ENCODE measurements around the gene MAPKAPK3. TPM values are rescaled to one million over a fixed set of nuclear protein-coding genes. Genes with fewer than 3 reads are reported as not detected.

Gene MAPKAPK3
- total and polyA plus RNA-seq, 9 donors = 15.8 to 44.7 (median 29.3) TPM

DNA sequence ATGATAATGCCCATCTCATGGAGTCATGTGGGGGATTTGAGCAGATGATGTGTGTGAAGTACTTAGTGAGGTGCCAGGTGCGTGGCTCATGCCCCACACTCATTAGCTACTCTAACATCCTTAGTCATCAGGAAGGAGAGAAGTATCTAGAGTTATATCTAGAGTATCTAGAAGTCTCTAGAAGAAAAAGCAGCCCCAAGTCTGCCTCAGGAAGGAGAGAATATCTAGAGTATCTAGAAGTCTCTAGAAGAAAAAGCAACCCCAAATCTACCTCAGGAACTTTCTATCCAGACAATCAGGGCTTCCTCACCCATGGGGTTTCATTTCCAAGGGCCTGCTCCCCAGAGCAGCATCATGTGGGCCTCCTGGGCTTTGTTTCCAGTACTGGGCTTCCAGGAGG, 33.1 kb downstream of the MAPKAPK3 start:
- intact Hi-C loops (cut with DNase I) = no loop called here
- DNase-seq = no peak
- no peak for TF ChIP-seq POLR2A (IDR thresholded peaks at IDR 0.05)
- TF ChIP-seq EP300 (IDR thresholded peaks at IDR 0.05) = no peak
- no peak for TF ChIP-seq CTCF (IDR thresholded peaks at IDR 0.05)
- WGBS, 3 donors = 88 to 100% (median 96%) methylated on average over 1 of the region's 1 CpG
- Histone ChIP-seq H3K27me3 (no peaks in the 10 kb centered on the region), H3K4me1 (ENCODE audit: insufficient read depth) (peaks cover 4% of the 10 kb centered on the region), H3K4me3 (no peak overlapping the region), H3K27ac (no peak overlapping the region), H3K36me3 (no peaks in the 10 kb centered on the region), H3K9me3 (no peaks in the 10 kb centered on the region)

DNA sequence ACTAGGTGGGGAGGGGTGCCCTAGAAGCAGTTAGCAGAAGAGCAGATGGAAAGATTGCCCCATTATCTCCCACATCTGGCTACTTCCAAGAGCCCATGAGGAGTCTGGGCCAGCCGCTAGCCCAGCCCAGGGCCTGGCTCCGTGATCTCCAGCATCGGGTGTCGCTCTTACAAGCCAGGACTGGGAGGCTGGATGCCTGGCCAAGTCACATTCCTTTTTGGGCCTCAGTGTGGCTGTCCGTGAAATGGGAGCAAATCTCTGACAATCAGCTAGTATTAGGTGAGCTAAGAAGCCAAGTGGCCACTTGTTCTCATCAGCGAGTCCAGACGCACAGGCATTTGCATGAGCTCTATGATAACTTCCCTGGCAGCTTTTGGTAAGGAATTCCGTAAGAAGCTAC, 34.5 kb downstream of the MAPKAPK3 start:
- H3K4me1 ChIP-seq (ENCODE audit: insufficient read depth) = peaks cover 4% of the 10 kb centered on the region
- WGBS, 3 donors = 85 to 92% (median 87%) methylated on average over 8 of the region's 8 CpGs
- no peak for DNase-seq
- H3K27ac ChIP-seq = no peak overlapping the region
- no peak for TF ChIP-seq CTCF (IDR thresholded peaks at IDR 0.05)
- no peak for TF ChIP-seq POLR2A (IDR thresholded peaks at IDR 0.05)
- TF ChIP-seq EP300 (IDR thresholded peaks at IDR 0.05) = no peak
- intact Hi-C loops (cut with DNase I) = no loop called here
- H3K36me3 ChIP-seq = no peaks in the 10 kb centered on the region
- no peak overlapping the region for H3K4me3 ChIP-seq
- no peaks in the 10 kb centered on the region for H3K27me3 ChIP-seq
- H3K9me3 ChIP-seq = no peaks in the 10 kb centered on the region

DNA sequence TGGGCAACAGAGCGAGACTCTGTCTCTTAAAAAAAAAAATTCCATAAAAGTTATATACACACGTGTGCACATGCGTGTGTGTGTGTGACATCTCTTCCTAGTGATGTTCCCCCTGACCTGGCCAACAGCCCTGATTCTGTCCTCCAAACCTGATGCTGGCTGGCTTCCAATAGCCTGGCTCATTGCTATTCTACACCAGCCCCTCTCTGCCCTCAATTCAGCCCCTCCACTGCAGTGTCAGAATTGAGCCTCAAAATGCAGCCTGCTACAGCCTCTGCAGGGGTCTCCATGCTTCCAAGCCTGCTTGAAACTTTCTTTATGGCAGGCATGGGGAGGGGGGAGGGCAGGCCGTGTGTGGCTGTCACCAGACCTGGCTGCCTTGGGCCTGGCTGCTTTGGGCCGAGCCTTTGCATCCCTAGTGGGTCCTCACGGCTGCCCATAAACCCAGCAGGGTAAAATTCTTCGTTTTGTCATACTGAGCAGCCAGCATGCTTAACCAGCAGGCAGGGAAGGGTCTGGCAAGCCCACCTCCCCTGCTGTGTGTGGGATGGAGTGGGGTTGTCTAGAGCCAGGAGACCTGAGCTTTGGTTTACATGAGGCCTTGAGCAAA, 35.1 kb downstream of the MAPKAPK3 start:
- DNase-seq = no peak
- H3K27me3 ChIP-seq = no peaks in the 10 kb centered on the region
- H3K36me3 ChIP-seq = no peaks in the 10 kb centered on the region
- peaks cover 4% of the 10 kb centered on the region for H3K4me1 ChIP-seq (ENCODE audit: insufficient read depth)
- TF ChIP-seq CTCF (IDR thresholded peaks at IDR 0.05) (no peak), EP300 (IDR thresholded peaks at IDR 0.05) (no peak), POLR2A (IDR thresholded peaks at IDR 0.05) (no peak)
- intact Hi-C loops (cut with DNase I) = no loop called here
- 51 to 64% (median 64%) methylated on average over 7 of the region's 7 CpGs for WGBS, 3 donors
- H3K9me3 ChIP-seq = no peaks in the 10 kb centered on the region
- H3K4me3 ChIP-seq = no peak overlapping the region
- no peak overlapping the region for H3K27ac ChIP-seq

GRCh38 chr3:50652709-50653108, 35.8 kb downstream of the MAPKAPK3 start:
- Histone ChIP-seq H3K4me3 (no peak overlapping the region), H3K27ac (no peak overlapping the region), H3K4me1 (ENCODE audit: insufficient read depth) (peaks cover 4% of the 10 kb centered on the region), H3K36me3 (no peaks in the 10 kb centered on the region), H3K9me3 (no peaks in the 10 kb centered on the region), H3K27me3 (no peaks in the 10 kb centered on the region)
- whole genome bisulfite sequencing, 3 donors = 76 to 92% (median 84%) methylated on average over 2 of the region's 2 CpGs
- intact Hi-C loops (cut with DNase I) = no loop called here
- no peak for DNase-seq
- TF ChIP-seq POLR2A (IDR thresholded peaks at IDR 0.05) = no peak
- TF ChIP-seq CTCF (IDR thresholded peaks at IDR 0.05) = peak in 1 of 3 donors; percentile 10

All from ovary (tissue), 9 donors.